Midbrain (tissue), 1 donor: ENCODE measurements around the gene GPC6.

Experiments
- DNase-seq: peaks from one replicate; lab custom pipeline; 2025; lab: John Stamatoyannopoulos, UW

GPC6 gene

DNA sequence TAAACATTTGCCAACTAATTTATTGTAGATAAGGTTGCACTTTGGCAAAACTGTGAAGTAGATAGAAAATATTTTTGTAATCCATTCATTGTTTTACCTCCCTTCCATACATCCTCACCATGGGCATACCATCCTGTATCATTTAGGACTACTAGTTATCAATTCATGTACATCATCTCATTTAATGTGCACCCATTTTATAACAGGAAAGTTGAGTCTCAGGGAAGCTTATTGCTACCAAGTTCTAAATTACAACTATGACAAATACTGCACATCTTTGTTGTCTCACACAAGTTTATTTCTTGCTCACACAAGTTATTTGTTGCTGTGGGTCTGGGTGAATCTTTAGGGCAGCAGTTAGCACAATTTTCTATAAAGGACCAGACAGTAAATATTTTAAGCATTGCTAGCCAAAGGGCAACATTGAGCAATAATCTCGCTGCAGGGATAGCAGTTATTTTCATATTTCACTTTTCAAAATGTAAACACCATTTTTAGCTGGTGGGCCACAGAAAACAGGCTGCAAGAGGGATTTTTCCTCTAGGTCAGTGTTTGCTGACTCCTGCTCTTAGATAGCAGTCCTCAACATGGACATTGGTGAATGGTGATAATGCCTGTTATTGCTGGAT is 276.5 kb downstream of the GPC6 start:
- no peak for DNase-seq

- peak; percentile 12 for DNase-seq
Measured at GRCh38 chr13:93505104-93505952, 278.7 kb downstream of the GPC6 start.

- no peak for DNase-seq
Measured at GRCh38 chr13:93511011-93511410, 284.4 kb downstream of the GPC6 start.

DNA sequence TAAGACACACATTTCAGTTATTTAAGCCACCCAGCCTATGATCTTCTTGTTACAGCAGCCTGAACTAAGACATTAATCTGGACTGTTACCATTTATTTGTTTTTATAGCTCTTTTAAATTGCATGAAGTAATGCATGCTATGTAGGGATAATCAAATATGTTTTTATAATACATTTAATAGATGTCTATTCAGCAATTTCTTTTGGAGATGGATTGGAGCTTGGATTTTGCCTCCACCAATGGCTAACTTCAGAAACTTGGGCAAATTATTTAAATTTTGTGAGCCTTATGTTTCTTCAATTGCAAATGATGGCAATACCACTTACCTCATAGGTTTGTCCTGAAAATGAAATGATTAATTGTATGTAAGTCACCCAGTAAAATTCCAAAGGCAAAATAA is 288.7 kb downstream of the GPC6 start:
- no peak for DNase-seq

DNA sequence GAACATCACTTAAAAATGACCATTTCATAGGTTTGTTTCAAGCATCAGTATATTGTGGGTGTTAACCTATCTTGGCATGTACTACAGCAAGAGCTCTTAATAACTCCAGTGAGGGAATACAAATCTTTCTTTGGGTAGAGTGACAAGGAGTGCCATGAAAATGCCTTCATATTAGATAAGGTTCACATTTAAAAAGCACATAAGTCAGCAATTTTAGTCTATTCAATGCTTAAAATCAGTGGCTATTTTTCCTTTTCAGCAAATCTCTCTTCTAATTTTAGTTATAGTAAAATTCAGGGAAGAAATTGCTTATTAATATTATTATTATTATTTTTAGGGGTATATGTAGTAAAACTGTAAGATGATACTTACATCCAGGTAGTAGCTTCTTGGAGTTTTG is 291.1 kb downstream of the GPC6 start:
- DNase-seq = no peak

GRCh38 chr13:93521307-93521706 is 294.7 kb downstream of the GPC6 start:
- no peak for DNase-seq

DNA sequence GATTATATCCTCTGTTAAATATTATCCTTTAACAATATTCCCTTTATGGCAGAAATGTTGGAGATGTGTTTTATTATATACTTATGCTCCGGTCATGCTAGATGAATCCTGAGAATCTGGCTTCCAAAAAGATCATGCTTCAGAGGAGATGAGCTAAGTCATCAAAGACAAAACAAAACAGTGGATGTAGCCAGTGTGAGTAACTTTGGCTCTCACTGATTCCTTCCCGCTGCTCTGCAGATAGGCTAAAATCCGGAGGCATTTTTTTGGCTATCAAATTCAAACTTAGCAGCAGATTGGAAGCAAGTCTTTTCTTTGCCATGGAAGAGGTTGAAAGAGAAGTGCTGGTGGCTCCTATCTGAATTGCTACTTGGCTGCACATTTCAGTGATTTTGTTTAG is 295.9 kb downstream of the GPC6 start:
- DNase-seq = no peak

DNA sequence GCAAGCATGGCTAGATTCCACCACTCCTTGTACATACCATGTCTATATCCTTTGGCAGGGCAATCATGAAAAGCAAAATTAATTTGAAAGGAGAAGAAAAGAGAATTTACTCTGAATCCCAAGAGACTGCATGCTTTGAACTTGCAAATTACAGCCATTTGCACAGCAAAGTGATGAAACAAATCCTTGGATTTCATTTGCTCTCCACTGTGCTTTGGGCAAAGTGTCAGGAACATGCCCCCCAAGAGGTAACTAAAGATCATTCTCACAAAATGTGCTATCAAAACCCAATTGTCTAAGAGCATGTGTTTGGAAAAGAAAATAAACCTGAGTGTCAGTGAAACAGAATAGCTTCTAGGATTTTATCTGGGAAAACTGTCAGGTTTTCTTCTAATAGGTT is 298.5 kb downstream of the GPC6 start:
- DNase-seq = no peak

GRCh38 chr13:93527748-93528297 is 301.2 kb downstream of the GPC6 start:
- no peak for DNase-seq

GRCh38 chr13:93529961-93530360 is 303.4 kb downstream of the GPC6 start:
- no peak for DNase-seq

DNA sequence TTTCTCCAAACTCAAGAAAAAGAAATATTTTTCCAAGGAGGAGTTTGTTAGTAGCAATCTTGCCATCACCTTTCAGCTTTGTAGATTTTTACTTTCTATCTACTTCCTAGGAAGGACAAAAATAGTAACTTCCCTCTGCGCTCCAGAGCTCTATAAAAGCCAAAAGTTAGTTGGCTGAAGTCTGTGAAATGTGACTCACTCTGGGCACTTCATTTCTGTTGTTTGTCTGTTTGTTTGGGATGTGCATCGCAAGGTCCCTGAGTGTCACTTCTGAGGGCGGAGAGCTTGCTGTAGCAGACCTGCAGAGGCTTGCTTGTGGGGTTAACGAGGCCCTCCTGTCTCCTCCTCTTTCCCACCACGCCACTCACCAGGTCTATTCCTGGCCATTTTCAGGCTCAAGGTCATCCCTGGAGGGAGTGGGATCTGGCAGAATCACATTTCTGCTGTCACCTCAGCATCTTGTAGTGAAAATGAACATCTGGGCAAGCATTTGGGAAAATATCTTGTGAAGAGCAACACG is 307.6 kb downstream of the GPC6 start:
- no peak for DNase-seq

GRCh38 chr13:93535251-93535650 is 308.6 kb downstream of the GPC6 start:
- DNase-seq = no peak

GRCh38 chr13:93539914-93540313 is 313.3 kb downstream of the GPC6 start:
- no peak for DNase-seq

DNA sequence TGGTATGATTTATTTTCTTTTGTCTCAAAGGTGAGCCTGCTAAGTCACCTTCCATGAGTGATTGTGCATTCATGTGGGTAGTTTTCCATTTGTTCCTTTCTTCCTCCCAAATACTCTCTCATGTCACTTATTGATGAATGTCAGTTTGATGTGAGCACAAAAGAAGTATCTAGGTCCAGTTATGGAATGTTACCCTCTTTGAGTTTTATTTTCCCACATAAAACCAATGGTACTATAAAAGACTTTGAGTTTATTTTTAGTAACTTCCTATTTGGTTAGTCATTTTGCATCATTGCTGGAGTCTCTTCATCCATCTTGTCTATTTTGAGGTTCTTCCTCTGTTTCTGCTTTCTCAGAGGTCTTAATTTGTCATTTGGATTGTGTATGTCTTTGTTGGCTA is 321.3 kb downstream of the GPC6 start:
- no peak for DNase-seq

- no peak for DNase-seq
Measured at GRCh38 chr13:93549326-93550005, 322.9 kb downstream of the GPC6 start.

GRCh38 chr13:93550236-93550635 is 323.6 kb downstream of the GPC6 start:
- DNase-seq = no peak

DNA sequence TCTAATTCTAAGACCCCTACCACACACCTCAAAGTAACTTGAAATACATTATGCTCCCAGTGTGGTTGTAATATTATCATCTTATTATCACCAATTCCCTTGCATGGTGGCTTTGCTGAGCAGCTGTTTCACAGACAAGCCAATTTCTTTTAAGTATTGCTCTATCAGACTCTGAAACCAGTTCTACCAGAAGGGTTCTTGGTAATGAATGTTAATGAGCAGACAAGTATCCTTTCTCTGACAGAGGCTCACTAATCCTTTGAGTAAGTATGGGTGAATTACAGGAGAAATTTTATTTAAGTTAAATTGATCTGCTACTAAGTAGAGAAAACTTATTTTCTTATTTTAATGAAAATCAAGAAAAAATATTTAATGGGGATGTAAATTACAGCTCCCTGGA is 326.0 kb downstream of the GPC6 start:
- DNase-seq = no peak

- no peak for DNase-seq
Measured at GRCh38 chr13:93554514-93554913, 327.9 kb downstream of the GPC6 start.

GRCh38 chr13:93558637-93559036 is 332.0 kb downstream of the GPC6 start:
- no peak for DNase-seq

DNA sequence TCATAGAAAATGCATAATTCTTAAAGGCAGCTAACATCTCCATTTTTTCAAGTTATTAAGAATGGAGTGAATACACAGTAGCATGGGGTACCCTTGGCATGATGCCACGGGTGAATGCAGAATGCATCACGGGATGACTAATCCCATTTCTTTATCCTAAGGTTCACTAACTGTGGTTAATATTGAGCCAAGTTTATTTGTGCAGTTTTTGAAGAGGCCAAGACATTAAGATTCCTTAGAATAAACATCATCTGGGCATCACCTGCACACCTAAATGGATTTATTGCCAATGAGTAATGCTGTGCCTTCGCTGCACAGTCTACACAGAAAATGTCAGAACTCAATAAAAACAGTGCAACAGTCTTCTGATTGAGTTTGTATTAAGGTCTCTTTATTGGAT is 333.1 kb downstream of the GPC6 start:
- DNase-seq = no peak

DNA sequence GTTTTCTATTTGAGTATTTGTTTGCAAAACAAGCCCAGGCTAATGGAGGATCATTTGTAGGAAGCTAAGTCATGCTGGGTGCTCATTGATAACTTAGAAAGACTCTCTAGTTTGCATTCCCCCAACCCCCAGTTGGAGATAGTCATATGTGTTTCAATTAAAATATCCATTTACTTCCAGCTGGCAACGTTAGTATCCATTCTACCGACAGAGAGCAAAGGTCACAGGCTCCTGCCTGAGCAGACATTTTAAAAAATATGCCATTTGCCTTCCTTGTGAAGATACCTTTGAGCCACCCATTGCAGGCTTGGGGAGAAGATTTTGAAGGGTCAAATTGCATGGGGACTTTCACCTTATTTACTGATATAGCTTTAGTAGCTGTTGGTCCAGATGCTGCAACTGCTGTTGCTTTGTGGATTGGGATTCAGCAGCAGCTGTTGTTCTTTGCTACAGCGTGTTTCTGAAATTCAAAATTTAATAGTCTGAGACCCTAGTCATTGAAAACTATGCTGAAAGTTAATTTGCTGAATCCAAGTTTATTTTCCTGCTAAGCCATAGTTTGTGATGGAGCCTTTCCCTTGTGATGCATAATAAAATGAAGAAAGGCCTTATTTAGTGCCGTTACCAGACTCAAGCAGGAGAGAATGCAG is 335.1 kb downstream of the GPC6 start:
- DNase-seq = no peak

- DNase-seq = no peak
Measured at GRCh38 chr13:93562676-93563075, 336.1 kb downstream of the GPC6 start.
